NCI-H1694 (cell line): ENCODE measurements around the gene ANTKMT.
"Not testable (repeated sequence)": the region's sequence is repeated elsewhere in the genome, so short reads cannot be mapped to it uniquely, and the experiment has no call there.

Experiments
- DNase-seq: peaks from one replicate; lab custom pipeline; 2025; lab: John Stamatoyannopoulos, UW

Gene ANTKMT

DNA sequence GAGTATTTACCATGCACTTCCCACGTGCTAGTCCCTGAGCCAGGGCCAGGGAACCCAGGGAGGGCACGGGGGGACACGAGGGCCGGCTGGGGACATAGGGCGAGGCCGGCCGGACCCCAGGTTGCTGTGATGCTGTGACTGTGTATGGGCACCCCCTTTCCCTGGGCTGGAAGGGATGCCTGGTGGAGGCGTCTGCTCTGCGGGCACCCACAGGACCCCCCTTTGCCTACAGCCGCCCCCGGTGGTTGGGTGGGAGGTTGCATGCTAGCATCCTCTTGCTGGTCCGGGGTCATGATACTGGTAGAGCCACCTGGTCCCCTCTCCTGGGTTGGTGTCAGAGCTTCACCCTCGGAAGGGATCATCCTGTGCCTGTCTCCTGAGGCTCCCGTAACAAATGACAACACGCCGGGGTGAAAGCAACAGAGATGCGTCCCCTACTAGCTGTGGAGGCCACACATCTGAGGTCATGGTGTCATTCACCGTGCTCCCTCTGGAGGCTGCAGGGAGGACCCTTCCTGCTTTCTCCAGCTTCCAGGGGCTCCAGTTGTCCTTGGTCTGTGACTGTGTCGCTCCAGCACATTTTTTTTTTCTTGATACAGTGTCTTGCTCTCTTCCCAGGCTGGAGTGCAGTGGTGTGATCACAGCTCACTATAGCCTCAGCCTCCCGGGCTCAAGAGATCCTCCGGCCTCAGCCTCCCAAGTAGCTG, 23.0 kb downstream of the ANTKMT start:
- DNase-seq: no peak

DNA sequence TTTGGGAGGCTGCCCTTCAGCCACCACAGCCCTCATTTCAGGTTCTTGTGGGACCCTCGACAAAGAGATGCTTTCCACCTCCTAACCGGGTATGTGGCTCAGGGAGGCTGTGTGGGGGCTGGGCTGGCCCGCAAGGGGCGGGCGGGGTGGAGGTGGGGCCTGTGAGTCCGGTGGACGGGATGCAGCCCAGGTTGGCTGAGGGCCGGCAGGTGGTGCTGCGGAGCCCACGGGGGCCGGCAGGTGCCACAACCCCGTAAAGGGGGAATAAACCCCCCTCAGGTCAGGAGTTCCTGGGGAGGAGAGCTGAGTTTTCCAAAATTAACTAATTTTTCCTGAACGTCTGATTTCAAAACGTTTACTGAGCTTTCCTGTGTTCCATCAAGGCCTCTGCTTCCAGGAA, 24.8 kb downstream of the ANTKMT start:
- no peak for DNase-seq

DNA sequence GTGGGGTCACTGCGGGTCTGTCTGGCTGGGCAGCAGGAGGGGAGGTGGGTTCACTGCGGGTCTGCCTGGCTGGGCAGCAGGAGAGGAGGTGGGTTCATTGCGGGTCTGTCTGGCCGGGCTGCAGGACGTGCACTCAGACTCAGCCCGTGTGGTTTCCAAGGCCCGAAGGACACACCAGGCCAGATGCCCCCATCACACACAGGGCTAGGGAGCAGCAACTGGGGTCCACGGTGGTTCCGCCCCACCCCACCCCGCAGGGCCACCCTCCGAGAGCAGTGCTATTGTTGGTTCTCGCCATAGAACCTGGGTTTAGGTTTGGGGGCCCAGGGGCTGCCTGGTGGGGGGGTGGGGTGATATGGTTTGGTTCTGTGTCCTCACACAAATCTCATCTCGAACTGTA, 25.7 kb downstream of the ANTKMT start:
- no peak for DNase-seq

DNA sequence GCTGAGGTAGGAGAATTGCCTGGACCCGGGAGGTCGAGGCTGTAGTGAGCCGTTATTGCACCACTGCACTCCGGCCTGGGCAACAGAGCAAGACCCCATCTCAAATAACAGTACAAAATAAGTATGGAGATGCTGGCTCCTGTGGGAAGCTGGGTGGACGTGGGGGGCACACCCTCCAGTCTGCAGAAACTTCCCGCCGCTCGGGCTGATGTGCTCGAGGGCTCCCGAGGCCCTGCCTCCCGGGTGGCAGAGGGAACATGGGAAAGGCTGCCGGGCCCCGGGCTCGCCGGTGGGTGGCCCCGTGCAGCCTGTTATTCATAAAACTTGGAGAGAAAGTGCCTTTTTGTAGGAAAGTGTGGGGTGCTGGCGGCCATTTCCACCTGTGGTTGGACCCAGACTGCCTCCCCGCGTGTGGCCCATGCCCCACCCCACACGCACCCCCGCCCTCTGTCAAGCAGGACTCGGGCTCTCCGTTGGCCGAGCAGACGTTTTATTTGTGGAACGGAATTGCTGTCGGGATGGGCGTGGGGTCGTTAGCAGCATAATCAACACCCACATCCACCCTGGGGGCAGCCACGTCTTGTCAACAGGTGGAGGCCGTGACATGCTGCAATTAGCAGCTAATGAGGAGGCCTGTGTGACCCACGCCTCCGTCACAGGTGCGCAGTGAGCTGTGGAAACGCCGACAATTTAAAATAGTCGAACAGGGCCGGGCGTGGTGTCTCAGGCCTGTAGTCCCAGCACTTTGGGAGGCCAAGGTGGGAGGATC, 27.2 kb downstream of the ANTKMT start:
- no peak for DNase-seq

DNA sequence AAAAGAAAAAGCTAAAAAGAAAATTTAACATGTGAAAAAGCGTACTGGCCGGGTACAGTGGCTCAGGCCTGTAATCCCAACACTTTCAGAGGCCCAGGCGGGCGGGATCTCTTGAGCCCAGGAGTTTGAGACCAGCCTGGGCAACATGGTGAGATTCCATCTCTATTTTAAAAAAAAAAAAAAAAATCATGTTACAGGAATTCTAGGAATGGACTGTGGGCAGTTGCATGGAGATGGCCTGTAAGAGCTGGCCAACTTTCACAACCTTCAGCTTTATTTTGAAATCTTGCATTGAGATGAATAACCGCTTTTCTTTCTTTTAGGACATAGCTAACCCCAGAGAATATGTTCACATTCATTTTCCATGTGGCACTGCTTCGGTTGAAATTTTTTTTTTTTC, 28.1 kb downstream of the ANTKMT start:
- no peak for DNase-seq

DNA sequence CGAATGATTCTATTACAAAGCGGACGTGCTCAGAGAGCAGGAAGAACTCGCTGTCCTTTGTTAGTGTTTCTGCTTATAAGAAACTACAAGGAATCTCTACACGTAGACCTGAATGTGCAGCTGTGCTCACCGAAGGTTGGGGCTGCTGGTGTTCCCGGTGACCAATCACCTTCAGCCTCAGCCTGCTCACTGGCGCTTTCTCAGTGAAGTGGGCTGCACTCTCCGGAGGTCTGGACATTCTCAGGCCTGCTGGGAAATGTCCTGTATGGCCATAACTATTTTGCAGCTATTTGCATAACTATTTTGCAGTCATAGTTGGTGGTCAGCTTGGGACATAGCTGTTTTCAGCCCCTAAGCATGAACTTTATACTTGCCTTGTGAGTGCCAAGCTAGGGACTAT, 29.5 kb downstream of the ANTKMT start:
- no peak for DNase-seq

DNA sequence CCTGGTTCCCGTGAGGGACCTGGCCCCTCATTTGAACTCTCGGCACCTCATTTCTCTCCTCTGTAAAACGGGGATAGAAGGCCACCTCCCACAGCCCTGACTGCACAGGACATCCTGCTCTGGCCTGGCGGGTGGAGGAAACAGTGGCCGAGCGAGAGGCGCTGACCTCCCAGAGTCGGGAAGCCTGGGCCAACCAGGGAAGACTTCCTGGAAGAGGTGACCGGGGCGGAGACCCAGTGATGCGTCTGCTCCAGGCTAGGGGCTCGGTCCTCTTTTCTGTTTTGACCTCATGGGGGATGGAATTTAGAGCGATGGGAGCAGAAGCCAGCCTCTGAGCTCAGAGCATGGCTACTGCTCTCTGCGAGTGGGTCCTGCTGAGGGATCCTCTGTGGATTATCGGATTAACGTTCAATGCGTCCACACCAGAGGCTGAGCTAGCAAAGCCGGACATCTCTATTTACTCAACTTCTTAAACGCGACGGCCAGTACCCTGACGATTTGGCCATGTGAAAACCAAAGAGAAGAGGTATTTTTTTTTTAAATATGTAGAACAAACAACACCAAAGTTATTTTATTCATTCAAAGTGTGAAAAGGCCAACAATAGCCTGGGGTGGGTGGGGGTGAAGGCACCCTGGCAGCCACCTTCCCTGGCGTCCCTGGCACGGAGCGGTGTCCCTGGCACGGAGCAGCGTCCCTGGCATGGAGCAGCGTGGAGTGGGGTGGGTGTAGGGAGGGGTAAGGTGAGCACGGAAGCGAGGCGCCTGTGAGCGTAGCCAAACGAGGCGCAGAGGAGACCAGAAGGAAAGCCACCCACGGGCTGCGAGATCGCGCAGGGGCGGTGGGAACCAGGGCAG, 30.4 kb downstream of the ANTKMT start:
- DNase-seq: no peak

DNA sequence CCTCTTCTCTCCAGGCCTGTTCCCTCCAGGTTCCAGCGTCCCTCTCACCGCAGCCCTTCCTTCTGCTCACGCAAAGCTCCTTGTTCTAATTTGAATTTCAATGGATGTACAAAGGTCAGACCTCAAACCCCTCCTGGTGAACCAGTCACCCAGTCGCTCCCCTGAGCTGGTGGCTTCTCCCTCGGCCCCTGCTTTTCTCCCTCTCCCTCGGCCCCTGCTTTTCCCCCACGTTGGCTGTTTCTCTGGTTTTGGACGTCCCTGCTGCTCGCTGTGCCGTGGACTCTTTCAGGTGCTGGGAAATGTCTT, 31.0 kb downstream of the ANTKMT start:
- DNase-seq: no peak

DNA sequence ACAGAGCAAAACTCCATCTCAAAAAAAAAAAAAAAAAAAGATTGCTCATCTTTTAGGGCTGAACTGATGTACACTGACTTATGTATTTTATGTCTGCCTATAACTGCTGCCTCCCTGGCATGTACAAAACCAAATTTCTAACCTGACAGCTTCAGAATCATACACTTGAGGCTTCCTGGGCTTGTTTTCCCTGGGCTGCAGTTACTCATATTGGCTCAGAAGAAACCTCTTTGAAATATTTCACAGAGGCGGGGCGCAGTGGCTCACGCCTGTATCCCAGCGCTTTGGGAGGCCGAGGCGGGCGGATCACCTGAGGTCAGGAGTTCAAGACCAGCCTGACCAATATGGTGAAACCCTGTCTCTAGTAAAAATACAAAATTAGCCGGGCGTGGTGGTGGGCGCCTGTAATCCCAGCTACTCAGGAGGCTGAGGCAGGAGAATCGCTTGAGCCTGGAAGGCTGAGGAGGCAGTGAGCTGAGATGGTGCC, 33.2 kb downstream of the ANTKMT start:
- not testable (repeated sequence) for DNase-seq

DNA sequence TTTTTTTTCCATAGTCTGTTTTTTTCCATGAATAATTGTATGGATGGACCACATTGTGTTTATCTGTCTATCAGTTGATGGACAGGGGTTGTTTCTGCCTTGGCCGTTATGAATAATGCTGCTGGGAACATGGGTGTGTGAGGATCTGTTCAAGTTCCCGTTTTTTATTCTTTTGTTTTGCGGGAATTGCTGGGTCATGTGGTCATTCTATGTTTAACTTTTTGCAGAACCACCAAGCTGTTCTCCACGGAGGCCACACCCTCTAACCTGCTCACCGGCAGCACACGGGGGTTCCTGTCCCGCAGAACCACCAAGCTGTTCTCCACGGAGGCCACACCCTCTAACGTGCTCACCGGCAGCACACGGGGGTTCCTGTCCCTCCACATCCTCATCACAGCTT, 33.7 kb downstream of the ANTKMT start:
- no peak for DNase-seq

DNA sequence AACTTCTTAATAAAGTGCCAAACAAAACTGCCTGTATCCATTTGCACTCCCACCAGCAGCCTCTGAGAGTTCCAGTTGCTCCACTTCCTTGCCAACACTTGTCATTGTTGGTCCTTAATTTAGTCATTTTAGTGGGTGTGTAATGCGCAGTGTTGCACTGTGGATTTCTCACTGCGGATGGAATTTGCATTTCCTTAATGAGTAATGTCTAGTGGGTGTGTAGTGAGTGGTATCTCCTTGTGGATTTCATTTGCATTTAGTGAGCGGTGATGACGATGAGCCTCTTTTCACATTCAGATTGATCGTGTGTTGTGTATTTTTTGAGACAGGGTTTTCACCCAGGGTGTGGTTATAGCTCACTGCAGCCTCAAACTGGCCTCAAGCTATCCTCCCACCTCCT, 35.5 kb downstream of the ANTKMT start:
- DNase-seq: no peak

DNA sequence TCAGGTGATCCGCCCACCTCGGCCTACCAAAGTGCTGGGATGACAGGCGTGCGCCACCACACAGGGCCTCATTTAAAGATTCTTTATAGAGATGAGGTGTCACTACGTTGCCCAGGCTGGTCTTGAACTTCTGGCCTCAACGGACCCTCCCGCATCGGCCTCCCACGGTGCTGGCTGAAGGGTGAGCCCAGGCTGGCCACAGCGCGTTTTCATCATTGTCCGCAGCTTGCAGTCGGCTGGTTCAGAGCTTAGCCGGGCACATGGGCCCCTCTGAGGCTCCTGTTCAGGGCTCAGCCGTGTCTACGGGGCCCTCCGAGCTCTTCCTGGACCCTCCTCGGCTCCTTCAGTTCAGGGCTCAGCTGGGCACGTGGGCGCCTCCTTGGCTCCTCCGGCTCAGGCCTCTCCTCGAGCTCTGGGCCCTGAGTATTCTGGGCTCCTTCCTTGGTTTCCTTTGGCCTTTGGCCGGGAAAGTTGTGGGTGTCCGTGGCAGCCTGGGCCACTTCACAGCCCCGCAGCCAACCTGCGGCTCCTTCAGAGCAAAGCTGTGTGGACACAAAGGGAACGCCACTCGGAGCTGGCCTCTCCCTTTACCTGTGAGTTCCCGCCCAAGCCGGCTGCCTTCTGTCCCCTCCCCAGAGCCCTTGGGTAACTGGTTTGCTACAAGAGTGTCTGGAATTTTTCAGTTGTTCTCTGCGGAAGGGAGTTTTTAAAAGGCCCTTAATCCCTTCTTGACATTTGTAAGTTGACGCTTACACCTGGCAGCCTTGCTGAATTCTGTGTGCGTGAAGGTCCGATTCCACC, 38.4 kb downstream of the ANTKMT start:
- no peak for DNase-seq

DNA sequence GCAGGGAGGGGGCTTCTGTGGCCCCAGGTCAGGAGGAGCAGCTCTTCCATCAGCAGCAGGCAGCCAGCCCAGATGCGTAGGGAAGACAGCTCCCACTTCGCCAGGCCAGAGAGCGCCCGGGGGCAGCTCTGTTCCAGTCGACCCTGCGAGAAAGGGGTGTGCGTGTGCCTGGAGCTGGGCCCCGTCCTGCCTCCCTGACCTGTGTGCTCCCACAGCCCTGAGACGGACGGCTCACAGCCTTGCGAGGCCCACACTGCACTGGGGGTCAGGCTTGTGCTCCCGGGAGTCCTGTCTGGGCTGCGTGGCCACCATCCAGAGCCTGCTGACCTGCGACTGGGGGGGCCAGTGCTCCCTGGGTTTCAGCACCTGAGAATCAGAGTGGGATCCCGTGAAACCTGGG, 39.1 kb downstream of the ANTKMT start:
- DNase-seq: no peak

DNA sequence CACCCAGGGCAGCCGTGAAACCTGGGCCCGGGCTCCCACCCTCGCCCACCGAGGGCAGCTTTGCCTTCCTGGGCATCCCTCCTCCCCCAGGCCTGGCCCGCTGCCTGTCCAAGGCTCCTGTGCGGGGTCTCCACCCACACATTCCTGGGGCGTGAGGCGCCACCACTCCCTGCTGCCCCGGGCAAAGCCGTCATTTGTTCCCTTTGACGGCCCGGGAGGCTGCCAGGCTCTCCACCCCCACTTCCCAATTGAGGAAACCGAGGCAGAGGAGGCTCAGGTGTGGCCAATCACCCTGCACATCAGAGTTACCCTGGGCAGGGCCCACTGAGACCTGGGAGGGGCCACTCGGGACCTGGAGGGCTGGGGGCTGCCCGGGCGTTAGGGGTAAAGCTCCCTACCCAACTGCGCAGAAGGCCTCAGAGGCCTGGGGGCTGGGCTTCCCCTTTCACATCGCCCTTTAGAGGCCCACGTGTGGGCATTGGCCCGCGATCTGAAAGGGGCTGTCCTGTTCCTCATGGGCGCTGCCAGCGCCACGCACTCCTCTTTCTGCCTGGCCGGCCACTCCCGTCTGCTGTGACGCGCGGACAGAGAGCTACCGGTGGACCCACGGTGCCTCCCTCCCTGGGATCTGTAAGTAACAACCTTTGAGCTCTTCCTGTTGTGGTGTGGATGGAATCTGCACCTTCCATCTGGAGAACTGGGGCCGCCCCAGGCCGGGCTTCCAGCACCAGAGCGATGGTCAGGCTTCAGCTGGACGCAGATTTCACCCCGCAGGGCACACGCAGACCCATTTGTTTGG, 39.8 kb downstream of the ANTKMT start, which contains the start of gene MSLN:
Gene MSLN, plus strand, starts transcription at position 190 of the 799 bp plus-strand sequence. CDS start 1,947 bp downstream, outside the sequence.
- DNase-seq: no peak

DNA sequence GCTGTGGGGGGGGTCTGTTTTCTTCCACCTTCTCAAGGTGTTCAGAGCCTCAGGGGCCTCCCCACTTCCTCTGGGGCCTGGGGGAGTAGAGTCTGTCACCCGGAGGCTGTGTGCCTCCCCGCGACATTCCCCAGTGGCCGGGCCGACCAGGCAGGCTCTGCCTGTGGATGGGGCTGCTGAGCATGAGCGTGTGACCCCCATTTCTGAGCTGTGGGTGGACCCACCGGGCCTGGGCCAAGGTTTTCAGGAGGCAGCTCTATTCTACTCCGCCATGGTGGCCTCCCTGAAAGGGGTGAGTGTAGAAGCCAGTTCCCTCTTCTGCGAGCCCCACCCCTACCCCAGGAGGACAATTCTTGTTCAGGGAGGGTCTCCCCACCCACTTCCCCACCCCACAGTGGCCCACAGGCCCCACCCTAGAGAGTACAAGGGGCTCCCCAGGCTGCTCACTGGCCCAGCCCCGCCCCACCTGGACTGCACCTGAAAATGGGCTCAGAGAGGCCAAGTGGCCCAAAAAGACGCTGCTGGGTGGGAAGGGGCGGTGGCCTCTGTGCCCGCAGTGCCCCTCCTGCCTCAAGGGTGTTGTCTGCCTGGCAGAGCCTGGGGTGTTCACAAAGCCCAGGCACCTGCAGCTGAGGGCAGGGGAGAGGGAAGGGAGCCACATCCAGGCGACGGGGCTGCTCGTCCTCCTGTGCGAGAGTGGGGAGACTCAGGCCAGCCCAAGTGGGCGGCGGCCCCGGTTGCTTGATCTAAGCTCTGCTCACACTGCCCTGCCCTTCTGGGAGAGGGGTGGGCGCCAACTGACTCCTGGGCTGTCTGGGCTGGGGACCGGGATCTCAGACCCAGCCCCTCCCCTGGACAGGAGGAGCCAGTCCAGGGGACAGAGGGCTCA, 40.9 kb downstream of the ANTKMT start:
- no peak for DNase-seq

DNA sequence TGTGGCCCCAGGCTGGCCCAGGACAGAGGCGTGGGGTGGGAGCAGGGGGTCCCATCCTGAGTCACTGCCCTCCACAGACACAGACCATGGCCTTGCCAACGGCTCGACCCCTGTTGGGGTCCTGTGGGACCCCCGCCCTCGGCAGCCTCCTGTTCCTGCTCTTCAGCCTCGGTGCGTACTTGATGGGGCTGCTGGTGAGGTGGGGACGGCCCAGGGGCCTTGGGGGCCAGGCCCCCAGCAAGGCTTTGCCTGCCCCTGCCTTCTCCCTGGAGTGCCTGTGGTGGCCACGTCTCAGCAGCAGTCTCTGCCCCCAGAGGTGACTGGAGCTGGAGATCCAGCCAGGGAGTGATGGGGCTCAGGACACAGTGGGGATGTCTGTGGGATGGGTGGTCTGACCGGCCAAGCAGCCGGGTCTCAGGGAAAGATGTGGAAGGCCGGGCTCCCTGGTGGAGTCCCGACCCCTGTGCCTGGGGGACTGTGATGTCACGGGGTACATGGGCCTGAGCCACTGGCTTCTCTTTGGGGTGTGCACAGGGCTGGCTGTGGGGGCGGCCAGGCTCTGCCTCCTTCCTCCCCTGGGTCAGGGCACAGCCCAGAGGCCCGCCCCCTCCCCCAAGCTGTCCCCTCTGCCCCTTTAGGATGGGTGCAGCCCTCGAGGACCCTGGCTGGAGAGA, 41.8 kb downstream of the ANTKMT start:
- no peak for DNase-seq

DNA sequence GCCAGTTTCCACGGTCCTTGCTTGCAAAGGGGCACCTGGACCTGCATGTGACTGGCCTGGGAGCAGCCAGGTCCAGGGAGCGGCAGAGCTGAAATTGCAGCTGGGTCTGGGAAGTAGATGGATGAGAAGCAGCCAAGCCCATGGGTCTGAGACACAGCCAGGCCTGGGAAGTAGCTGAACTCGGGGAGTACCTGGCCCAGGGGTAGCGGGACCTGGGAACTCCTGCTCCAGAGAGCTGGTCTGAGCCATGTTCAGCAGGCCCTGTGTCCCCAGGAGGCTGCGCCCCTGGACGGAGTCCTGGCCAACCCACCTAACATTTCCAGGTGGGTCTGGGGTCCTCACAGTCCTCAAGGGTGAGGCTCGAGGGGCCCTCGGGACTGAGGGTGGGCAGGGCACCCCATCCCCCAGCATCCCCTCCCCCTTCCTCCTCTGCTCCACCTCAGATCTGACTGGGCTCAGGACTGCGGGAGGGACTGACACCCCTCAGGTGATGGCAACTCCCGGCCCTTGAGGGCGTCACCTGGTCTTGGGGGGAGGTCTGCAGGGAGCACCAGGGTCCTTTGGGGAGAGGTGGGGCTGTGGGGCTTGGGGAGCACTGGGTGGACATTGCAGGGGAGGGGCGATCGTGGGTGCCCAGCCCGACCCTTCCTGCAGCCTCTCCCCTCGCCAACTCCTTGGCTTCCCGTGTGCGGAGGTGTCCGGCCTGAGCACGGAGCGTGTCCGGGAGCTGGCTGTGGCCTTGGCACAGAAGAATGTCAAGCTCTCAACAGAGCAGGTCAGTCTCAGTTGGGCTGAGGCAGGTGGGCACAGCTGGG, 42.6 kb downstream of the ANTKMT start:
- DNase-seq: no peak

DNA sequence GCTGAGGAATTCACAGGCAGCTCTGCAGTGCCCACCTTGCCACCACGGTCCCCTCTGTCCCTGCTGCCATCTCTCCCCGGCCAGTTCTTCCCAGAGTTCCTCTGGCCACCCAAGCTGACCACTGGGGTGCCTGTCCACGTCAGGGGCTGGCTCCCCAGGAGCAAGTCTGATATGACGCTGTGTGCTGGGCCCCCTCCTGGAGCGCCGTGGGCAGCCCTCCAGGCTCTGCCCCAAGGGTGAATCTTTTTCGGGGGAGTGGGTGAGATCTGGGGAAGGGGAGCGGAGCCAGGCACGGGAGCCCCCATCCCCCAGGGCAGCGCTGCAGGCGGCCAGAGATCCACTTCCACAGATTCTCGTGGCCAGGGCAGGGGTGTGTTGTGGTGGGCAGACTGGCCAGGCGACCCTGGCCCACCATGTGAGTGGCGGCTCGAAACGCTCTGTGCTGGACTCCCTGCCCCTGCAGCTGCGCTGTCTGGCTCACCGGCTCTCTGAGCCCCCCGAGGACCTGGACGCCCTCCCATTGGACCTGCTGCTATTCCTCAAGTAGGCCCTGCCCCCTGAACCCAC, 43.3 kb downstream of the ANTKMT start:
- DNase-seq: no peak
